ENCODE results near the gene PASK.

DNA sequence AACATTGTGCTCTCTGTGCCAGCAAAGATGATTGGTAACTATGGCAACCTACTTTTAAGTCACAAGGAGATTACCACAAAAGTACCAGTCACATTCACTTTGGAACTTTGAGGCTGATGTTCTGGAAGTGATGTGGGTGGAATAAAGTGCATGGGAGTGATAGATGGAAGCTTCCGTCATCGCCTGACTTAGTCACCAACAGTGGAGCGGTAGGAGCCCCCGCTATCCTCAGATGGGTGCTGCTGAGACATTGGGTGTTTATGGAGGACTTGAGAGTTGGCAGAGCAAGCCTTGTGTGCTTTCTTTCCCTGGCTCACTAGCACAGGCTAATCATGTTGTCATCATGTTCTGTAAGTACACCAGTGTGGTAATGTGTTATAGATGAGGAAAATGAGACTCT lies 5.6 kb upstream of the PASK start:
- TF ChIP-seq, protein P1, sequence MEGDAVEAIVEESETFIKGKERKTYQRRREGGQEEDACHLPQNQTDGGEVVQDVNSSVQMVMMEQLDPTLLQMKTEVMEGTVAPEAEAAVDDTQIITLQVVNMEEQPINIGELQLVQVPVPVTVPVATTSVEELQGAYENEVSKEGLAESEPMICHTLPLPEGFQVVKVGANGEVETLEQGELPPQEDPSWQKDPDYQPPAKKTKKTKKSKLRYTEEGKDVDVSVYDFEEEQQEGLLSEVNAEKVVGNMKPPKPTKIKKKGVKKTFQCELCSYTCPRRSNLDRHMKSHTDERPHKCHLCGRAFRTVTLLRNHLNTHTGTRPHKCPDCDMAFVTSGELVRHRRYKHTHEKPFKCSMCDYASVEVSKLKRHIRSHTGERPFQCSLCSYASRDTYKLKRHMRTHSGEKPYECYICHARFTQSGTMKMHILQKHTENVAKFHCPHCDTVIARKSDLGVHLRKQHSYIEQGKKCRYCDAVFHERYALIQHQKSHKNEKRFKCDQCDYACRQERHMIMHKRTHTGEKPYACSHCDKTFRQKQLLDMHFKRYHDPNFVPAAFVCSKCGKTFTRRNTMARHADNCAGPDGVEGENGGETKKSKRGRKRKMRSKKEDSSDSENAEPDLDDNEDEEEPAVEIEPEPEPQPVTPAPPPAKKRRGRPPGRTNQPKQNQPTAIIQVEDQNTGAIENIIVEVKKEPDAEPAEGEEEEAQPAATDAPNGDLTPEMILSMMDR (optimal IDR thresholded peaks at IDR 0.05 in 1 of 3, IDR thresholded peaks at IDR 0.05 in 1 of 3, conservative IDR thresholded peaks at IDR 0.05 in 1 of 3; ENCODE audit: extremely low read depth in 1 of 3, insufficient read depth in 2 of 3, low read length in 3 of 3): no peak
- no peak for TF ChIP-seq EZH2 (IDR thresholded peaks at IDR 0.05; ENCODE audit: low read length)
